AG09309 (cell line): ENCODE data around the gene EIF5B.

Source experiments
- DNase-seq: peaks from one replicate; pipeline ENCODE4 v3.0.0-alpha.2; 2010; ENCODE audit warnings: low read depth
- H3K4me3 ChIP-seq: 2 replicates; pipeline ENCODE4 v1.5.1; 2011; ENCODE audit warnings: mild to moderate bottlenecking, low read depth, low read length, moderate library complexity; ENCODE audit not compliant: control insufficient read depth
- CTCF ChIP-seq: IDR thresholded peaks from 2 replicates; pipeline ENCODE4 v1.5.1; 2011; ENCODE audit warnings: mild to moderate bottlenecking, low read depth, low read length, inconsistent platforms; ENCODE audit not compliant: insufficient read depth, control insufficient read depth; ENCODE audit errors: missing control alignments

The EIF5B gene

GRCh38 chr2:99448556-99448955 is 111.4 kb downstream of the EIF5B start:
- H3K4me3 ChIP-seq = no peak overlapping the region
- DNase-seq = peak; percentile 33
- no peak for TF ChIP-seq CTCF

GRCh38 chr2:99450199-99450598 is 113.0 kb downstream of the EIF5B start:
- DNase-seq = no peak
- TF ChIP-seq CTCF = no peak
- H3K4me3 ChIP-seq = no peak overlapping the region
